ENCODE measurements around the gene GMDS.

The GMDS gene

DNA sequence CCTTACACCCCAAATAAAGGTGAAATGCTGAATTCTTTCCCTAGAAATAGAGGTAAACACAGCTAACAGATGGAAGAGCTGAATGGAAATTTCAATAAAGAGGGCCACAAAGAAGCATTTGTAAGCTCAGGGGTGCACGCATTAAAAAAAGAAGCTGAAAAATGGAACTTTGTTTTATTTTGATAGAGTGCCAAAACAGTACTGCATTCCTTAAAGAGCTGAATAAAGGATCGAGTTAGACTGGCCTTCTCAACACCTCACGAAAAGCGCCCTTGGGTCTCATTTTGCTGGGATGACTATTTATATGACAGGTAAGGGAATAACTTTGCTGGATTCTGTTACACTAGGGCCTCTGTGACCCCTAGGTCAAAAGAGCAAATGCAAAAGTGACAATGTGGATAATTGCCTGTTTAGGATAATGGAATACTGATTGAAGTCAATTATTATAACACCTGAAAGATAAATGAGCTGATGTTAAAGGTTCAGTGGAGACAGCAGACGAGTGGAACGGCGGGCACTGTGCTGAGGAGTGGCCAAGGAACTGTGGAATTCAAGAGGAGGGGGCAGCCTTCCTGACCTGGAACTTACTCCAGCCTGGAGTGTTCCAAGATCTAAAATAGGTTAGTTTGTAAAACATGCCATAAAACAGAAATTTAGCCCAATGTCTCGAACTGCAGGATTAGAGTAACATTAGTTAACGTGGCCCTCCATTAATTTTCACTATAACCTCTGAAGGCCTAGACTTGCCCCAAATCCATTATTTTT lies 467.3 kb downstream of the GMDS start:
- Histone ChIP-seq H3K4me2 (ENCODE audit: insufficient read depth, low read length) (no peak overlapping the region), H2AFZ (ENCODE audit: low read depth, low read length) (no peak overlapping the region), H3K27ac (ENCODE audit: low read length) (no peak overlapping the region), H3K79me2 (ENCODE audit: insufficient read depth, low read length) (no peaks in the 10 kb centered on the region), H3K4me3 (ENCODE audit: low read depth in 1 of 2, low read length in 2 of 2) (no peak overlapping the region), H3K27me3 (ENCODE audit: insufficient read depth, low read length, poor library complexity) (no peaks in the 10 kb centered on the region), H3K4me1 (ENCODE audit: insufficient read depth, low read length) (no peaks in the 10 kb centered on the region), H4K20me1 (ENCODE audit: insufficient read depth, low read length) (no peaks in the 10 kb centered on the region; the same call in 1 of the 2 replicates), H3K36me3 (ENCODE audit: insufficient read depth, low read length) (no peaks in the 10 kb centered on the region), H3K9ac (ENCODE audit: low read depth, low read length) (no peak overlapping the region), H3K9me3 (ENCODE audit: insufficient read depth, low read length, severe bottlenecking) (no peaks in the 10 kb centered on the region)
- ATAC-seq (ENCODE audit: insufficient read depth, low read depth), result no peak
- no peak for DNase-seq
- TF ChIP-seq CTCF (IDR thresholded peaks at IDR 0.05; ENCODE audit: borderline replicate concordance, extremely low read depth, low read length, poor library complexity, severe bottlenecking) (no peak), EZH2 (IDR thresholded peaks at IDR 0.05; ENCODE audit: borderline replicate concordance, low read depth, low read length, severe bottlenecking) (no peak)

GRCh38 chr6:1775441-1775840 lies 470.0 kb downstream of the GMDS start:
- Histone ChIP-seq H3K27me3 (ENCODE audit: insufficient read depth, low read length, poor library complexity) (no peaks in the 10 kb centered on the region), H2AFZ (ENCODE audit: low read depth, low read length) (no peak overlapping the region), H3K4me1 (ENCODE audit: insufficient read depth, low read length) (peaks cover 9% of the 10 kb centered on the region), H4K20me1 (ENCODE audit: insufficient read depth, low read length) (no peaks in the 10 kb centered on the region), H3K4me2 (ENCODE audit: insufficient read depth, low read length) (no peak overlapping the region), H3K9me3 (ENCODE audit: insufficient read depth, low read length, severe bottlenecking) (no peaks in the 10 kb centered on the region), H3K27ac (ENCODE audit: low read length) (no peak overlapping the region), H3K36me3 (ENCODE audit: insufficient read depth, low read length) (no peaks in the 10 kb centered on the region), H3K9ac (ENCODE audit: low read depth, low read length) (no peak overlapping the region), H3K4me3 (ENCODE audit: low read depth in 1 of 2, low read length in 2 of 2) (no peak overlapping the region), H3K79me2 (ENCODE audit: insufficient read depth, low read length) (no peaks in the 10 kb centered on the region)
- no peak for TF ChIP-seq EZH2 (IDR thresholded peaks at IDR 0.05; ENCODE audit: borderline replicate concordance, low read depth, low read length, severe bottlenecking)
- TF ChIP-seq CTCF (IDR thresholded peaks at IDR 0.05; ENCODE audit: borderline replicate concordance, extremely low read depth, low read length, poor library complexity, severe bottlenecking), result no peak
- ATAC-seq (ENCODE audit: insufficient read depth, low read depth), result no peak
- no peak for DNase-seq

- ATAC-seq (ENCODE audit: insufficient read depth, low read depth) (no peak), DNase-seq (no peak)
- Histone ChIP-seq H3K9ac (ENCODE audit: low read depth, low read length) (no peak overlapping the region), H3K4me1 (ENCODE audit: insufficient read depth, low read length) (peaks cover 13% of the 10 kb centered on the region), H3K27me3 (ENCODE audit: insufficient read depth, low read length, poor library complexity) (no peaks in the 10 kb centered on the region), H3K27ac (ENCODE audit: low read length) (no peak overlapping the region), H2AFZ (ENCODE audit: low read depth, low read length) (no peak overlapping the region), H3K9me3 (ENCODE audit: insufficient read depth, low read length, severe bottlenecking) (no peaks in the 10 kb centered on the region), H3K4me3 (ENCODE audit: low read depth in 1 of 2, low read length in 2 of 2) (no peak overlapping the region), H4K20me1 (ENCODE audit: insufficient read depth, low read length) (no peaks in the 10 kb centered on the region), H3K4me2 (ENCODE audit: insufficient read depth, low read length) (no peak overlapping the region), H3K79me2 (ENCODE audit: insufficient read depth, low read length) (no peaks in the 10 kb centered on the region), H3K36me3 (ENCODE audit: insufficient read depth, low read length) (no peaks in the 10 kb centered on the region)
- TF ChIP-seq CTCF (IDR thresholded peaks at IDR 0.05; ENCODE audit: borderline replicate concordance, extremely low read depth, low read length, poor library complexity, severe bottlenecking) (no peak), EZH2 (IDR thresholded peaks at IDR 0.05; ENCODE audit: borderline replicate concordance, low read depth, low read length, severe bottlenecking) (no peak)
These were observed 471.0 kb downstream of the GMDS start for GRCh38 chr6:1774226-1774915.

All from DND-41 (cell line).